GM12874 (cell line): ENCODE measurements around the gene OGFR.

Experiments used
- TF ChIP-seq, protein P1 (sequence below): IDR thresholded peaks from 2 replicates; pipeline ENCODE4 v1.5.1; 2011; ENCODE audit warnings: low read depth, mild to moderate bottlenecking, control low read depth, low read length, moderate library complexity; ENCODE audit not compliant: insufficient read depth

The OGFR gene

DNA sequence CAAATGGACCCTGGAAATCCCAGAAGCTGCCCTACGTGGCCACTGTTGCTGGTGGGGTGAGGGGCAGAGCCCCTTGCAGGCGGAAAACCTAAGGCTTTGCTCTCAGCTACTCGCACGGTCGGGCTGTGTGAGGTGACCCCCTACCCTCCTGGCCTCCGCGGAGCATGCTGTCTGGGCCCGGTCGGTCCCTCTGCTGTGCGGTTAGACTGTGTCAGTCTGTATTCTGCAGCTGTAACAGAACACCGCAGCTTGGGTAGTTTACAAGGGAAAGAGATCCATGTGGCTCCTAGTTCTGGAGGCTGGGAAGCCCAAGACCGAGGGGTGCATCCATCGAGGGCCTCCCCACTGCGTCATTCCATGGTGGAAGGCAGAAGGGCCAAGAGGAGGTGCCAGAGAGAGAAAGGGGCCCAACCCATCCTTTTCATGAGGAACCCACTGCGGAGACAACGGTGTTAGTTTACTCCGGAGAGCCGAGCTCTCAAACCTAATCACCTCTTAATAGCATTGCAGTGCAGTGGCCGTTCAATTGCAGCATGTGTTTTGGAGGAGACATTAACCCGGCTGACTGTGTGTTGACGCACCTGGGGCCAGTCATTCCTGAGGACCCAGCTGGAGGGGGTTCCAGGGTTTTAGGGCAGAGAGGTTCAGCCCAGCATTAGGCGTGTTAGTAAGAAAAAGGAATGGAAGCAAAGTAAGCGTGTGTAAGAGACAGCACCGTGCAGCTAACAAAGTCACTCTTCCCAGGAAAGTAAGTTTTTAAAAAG is 30.5 kb downstream of the OGFR start:
- TF ChIP-seq, protein P1, sequence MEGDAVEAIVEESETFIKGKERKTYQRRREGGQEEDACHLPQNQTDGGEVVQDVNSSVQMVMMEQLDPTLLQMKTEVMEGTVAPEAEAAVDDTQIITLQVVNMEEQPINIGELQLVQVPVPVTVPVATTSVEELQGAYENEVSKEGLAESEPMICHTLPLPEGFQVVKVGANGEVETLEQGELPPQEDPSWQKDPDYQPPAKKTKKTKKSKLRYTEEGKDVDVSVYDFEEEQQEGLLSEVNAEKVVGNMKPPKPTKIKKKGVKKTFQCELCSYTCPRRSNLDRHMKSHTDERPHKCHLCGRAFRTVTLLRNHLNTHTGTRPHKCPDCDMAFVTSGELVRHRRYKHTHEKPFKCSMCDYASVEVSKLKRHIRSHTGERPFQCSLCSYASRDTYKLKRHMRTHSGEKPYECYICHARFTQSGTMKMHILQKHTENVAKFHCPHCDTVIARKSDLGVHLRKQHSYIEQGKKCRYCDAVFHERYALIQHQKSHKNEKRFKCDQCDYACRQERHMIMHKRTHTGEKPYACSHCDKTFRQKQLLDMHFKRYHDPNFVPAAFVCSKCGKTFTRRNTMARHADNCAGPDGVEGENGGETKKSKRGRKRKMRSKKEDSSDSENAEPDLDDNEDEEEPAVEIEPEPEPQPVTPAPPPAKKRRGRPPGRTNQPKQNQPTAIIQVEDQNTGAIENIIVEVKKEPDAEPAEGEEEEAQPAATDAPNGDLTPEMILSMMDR: no peak

DNA sequence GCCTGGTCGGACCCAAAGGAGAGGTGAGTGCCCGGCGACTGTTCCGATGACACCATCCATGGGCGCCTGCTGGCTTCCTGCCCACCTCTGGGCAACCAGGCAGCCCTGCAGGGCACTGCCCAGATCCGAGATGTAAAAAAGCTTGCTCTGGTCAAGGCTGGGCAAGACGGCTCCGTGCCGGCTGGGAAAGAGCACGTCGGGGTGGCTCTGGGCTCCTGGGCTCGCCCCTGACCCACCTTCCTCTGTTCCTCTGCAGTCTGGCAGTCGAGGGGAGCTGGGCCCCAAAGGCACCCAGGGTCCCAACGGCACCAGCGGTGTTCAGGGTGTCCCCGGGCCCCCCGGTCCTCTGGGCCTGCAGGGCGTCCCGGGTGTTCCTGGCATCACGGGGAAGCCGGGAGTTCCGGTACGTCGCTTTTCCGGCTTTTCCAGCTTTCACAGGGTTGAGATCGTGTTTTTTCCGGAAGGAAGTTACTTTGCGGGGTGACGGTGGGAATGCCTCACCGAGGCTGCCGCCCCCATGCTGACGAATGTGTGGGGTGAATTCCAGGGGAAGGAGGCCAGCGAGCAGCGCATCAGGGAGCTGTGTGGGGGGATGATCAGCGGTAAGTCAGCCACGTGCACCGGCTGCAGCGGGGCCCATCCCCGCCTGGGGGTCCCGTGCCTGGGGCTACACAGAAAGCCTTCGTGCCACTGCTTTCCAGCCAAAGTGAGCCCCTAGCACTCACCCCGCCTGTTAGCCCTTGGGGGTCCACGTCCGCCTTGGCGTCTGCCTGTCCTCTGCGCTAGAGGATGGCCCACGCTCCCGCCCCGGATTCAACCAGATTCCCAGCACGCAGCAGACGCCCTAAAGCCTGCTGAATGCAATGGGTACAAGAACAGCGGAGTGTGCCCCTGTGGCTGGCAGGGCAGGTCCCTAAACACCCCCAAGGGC is 31.6 kb downstream of the OGFR start:
- TF ChIP-seq, protein P1: no peak

GRCh38 chr20:62836967-62837490 is 32.4 kb downstream of the OGFR start:
- TF ChIP-seq, protein P1: no peak

DNA sequence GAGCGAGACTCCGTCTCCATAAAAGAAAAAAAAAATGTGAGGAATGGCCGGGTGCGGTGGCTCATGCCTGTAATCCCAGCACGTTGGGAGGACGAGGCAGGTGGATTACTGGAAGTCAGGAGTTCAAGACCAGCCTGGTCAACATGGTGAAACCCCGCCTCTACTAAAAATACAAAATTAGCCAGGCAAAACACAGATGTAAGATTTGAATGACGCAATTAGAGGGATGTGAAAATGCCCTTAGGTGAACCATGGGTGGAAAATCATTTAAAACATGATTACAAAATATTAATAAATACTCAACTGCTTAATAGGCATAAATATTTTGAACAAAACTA is 33.1 kb downstream of the OGFR start:
- TF ChIP-seq, protein P1: no peak

- TF ChIP-seq, protein P1: no peak
Measured at GRCh38 chr20:62838128-62838891, 33.7 kb downstream of the OGFR start.

DNA sequence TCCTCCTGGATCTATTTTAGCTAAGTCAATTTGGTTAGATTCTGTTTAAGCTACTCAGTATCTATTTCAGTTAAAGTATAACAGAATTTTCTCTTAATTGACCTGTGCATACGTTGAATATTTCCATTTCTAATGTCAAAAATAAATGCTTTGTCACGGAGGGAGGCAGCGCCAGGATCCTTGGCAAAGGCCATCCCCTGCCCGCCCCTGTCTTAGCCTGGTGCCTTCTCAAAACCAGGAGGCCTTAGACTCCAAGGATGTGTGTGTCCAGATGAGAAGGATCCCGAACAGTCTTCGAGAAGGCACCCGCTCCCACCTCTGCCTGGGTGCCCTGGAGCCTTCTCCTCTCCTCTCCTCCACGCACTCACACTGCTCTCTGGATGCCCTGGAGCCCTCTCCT is 34.6 kb downstream of the OGFR start:
- TF ChIP-seq, protein P1: no peak
